Retinal pigment epithelial cell (primary cell): ENCODE results near the gene MAD1L1.

Source experiments
- DNase-seq: peaks from one replicate; pipeline ENCODE4 v3.0.0-alpha.2; 2010; ENCODE audit warnings: low read depth
- H3K4me3 ChIP-seq: 2 replicates; pipeline ENCODE4 v1.5.1; 2011; ENCODE audit warnings: mild to moderate bottlenecking, low read length, control low read depth, moderate library complexity
- CTCF ChIP-seq: conservative IDR thresholded peaks from 2 replicates; pipeline ENCODE4 v1.5.1; 2011; ENCODE audit warnings: low read depth, low read length, control low read depth, inconsistent platforms

The MAD1L1 gene

GRCh38 chr7:1806354-1806753 is 426.4 kb downstream of the MAD1L1 start:
- H3K4me3 ChIP-seq = no peak overlapping the region
- DNase-seq = no peak
- TF ChIP-seq CTCF = no peak

GRCh38 chr7:1804310-1804709 is 428.4 kb downstream of the MAD1L1 start:
- no peak for TF ChIP-seq CTCF
- no peak overlapping the region for H3K4me3 ChIP-seq
- DNase-seq = no peak

- H3K4me3 ChIP-seq = no peak overlapping the region
- TF ChIP-seq CTCF = no peak
- no peak for DNase-seq
Measured at GRCh38 chr7:1802899-1803298, 429.8 kb downstream of the MAD1L1 start.

GRCh38 chr7:1800902-1801301 is 431.8 kb downstream of the MAD1L1 start:
- no peak for TF ChIP-seq CTCF
- DNase-seq = no peak
- H3K4me3 ChIP-seq = no peak overlapping the region

GRCh38 chr7:1798191-1798590 is 434.6 kb downstream of the MAD1L1 start:
- TF ChIP-seq CTCF = no peak
- H3K4me3 ChIP-seq = no peak overlapping the region

GRCh38 chr7:1794888-1795542 is 437.7 kb downstream of the MAD1L1 start:
- TF ChIP-seq CTCF = peak; percentile 21
- DNase-seq = no peak
- H3K4me3 ChIP-seq = no peak overlapping the region

More at GRCh38 chr7:1798191-1798590, 434.6 kb downstream of the MAD1L1 start:
- DNase-seq = no peak

GRCh38 chr7:1787681-1788235 is 445.0 kb downstream of the MAD1L1 start:
- DNase-seq = no peak
- no peak overlapping the region for H3K4me3 ChIP-seq
- no peak for TF ChIP-seq CTCF
